Stomach (tissue), 9 donors: ENCODE measurements around the gene NAA35. TPM values are rescaled to one million over a fixed set of nuclear protein-coding genes. Genes with fewer than 3 reads are reported as not detected.
A peak's percentile ranks its signal among the peaks of the same experiment; 100 is the strongest.

Experiments
- DNase-seq, 2 donors: peaks; one replicate each; pipeline versions ENCODE4 v3.0.0 to v3.0.0-alpha.2; 2013 to 2019
- H3K27ac ChIP-seq, 5 donors: fragments of 200-600 bp in 4 of 5; sonication (generic) in 4 of 5; one replicate each; pipeline ENCODE4 v1.5.1; 2013 to 2019; ENCODE audit warnings: mild to moderate bottlenecking in 1 of 5, moderate library complexity in 1 of 5
- H3K27me3 ChIP-seq, 3 donors: fragments of 200-600 bp; sonication (generic); one replicate each; pipeline ENCODE4 v1.5.1; 2017 to 2019; ENCODE audit warnings: mixed run types in 1 of 3
- H3K36me3 ChIP-seq, 4 donors: fragments of 200-600 bp; sonication (generic); 1 replicate in 3 of 4; 2 replicates in 1 of 4; pipeline ENCODE4 v1.5.1; 2016 to 2019
- H3K4me1 ChIP-seq, 4 donors: fragments of 200-600 bp; sonication (generic); one replicate each; pipeline ENCODE4 v1.5.1; 2016 to 2019
- H3K4me3 ChIP-seq, 4 donors: fragments of 200-600 bp; sonication (generic) in 3 of 4; one replicate each; pipeline ENCODE4 v1.5.1; 2016 to 2019; ENCODE audit warnings: mild to moderate bottlenecking in 1 of 4
- H3K9me3 ChIP-seq, 4 donors: fragments of 200-600 bp; sonication (generic); one replicate each; pipeline ENCODE4 v1.5.1; 2016 to 2019
- EP300 ChIP-seq: sonication (generic); formaldehyde crosslinking; IDR thresholded peaks from one replicate; pipeline ENCODE4 v1.6.1; 2017; ENCODE audit warnings: antibody characterized with exemption
- POLR2A ChIP-seq, 4 donors: fragments of 450-650 bp; IDR thresholded peaks; one replicate each; pipeline ENCODE4 v1.6.1; 2016; ENCODE audit warnings: antibody characterized with exemption in 4 of 4, control low read depth in 2 of 4, mild to moderate bottlenecking in 1 of 4, moderate library complexity in 1 of 4
- POLR2AphosphoS5 ChIP-seq, 3 donors: sonication (generic); formaldehyde crosslinking; IDR thresholded peaks; one replicate each; pipeline ENCODE4 v1.6.1; 2016; ENCODE audit warnings: antibody characterized with exemption in 3 of 3
- WGBS, 5 donors: extraction: QIAGEN DNeasy Blood & Tissue Kit in 3 of 5; methylation state at CpG; one replicate each; pipeline versions ENCODE4 v1.1.5 to v1.1.7; 2013 to 2018; 5-methylcytosine and 5-hydroxymethylcytosine counted together
- intact Hi-C: fragments of 100-400 bp; cut with DNase I; formaldehyde crosslinking; loops from one replicate; pipeline ENCODE4 v1.15.1; 2023; ENCODE audit warnings: low total_unique reads
- polyA plus RNA-seq, 3 donors: library from polyadenylated mRNA; stranded (reverse); fragments of 200-250 nt; gene quantifications; one replicate each; pipeline ENCODE4 v1.2.3, GENCODE V29; 2013
- total RNA-seq, 5 donors: library from RNA; depleted of rRNA; stranded (reverse); fragments of >200 nt; gene quantifications; one replicate each; pipeline versions ENCODE4 v1.1.0 to v1.2.3, GENCODE V29; 2014 to 2016
- TF ChIP-seq, protein P1 (sequence below), 7 experiments: fragments of 450-650 bp in 4 of 7; fragments of 200-600 bp in 3 of 7; sonication (generic) in 3 of 7; IDR thresholded peaks; one replicate each; pipeline ENCODE4 v1.5.1; 2016 to 2019; ENCODE audit warnings: antibody characterized with exemption in 7 of 7, control low read depth in 2 of 7, mild to moderate bottlenecking in 1 of 7
- donor health status: healthy with polysubstance abuse.
- donor health status: Bipolar disorder and iron deficiency.
- donor health status: healthy.

NAA35 gene
- total and polyA plus RNA-seq, 8 donors = 6.0 to 67.0 (median 10.4) TPM

DNA sequence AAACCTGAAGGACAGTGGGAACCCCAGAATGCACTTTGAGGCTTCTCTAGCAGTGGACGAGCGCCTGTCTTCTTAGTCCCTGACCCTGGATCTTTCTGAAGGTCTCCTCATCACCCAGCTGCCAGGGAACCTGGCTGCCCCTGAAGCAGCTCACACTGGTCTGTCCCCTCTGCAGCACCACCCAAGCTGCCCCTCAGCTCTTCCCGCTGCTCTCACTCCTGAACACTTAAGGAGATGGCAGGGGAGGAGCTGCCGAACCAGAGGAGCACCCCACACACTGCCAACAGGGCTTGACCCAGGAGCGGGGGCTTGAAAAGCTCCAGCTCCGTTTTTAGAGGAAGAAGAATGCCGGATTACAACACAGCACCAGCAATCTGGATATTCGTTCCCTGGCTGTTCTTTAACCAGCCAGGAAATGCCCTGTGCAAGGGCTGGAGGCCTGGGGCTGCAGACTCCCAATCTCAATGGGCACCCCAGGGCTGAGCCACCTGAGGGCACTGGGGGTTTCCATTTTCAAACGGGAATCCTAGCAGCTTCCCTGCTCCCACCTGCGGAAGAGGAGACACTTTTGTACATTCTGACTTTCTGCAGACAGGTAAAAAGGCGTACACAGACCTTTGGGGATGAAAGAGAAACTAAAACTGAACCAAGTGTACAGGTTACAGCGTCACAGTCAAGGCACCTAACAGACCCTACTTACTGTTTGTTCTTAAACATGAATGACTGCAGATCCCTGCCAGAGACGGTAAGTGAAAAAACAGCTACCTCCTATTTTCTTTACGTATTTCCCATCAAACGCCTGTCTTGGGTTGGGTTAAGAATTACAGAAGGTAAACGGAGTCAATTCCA is 122.1 kb downstream of the NAA35 start:
- intact Hi-C loops = no loop called here
- Histone ChIP-seq H3K9me3 (no peaks in the 10 kb centered on the region), H3K4me1 (peaks cover 0 to 23% (median 10%) of the 10 kb centered on the region in 4 donors), H3K27ac (peak overlapping the region in 2 of 5 donors; percentile 41 to 46), H3K36me3 (peaks cover 0 to 15% (median 0%) of the 10 kb centered on the region in 4 donors), H3K4me3 (peak overlapping the region in 3 of 4 donors; percentile 23 to 31 (median 27)), H3K27me3 (no peaks in the 10 kb centered on the region)
- DNase-seq = peak in 1 of 2 donors; percentile 32
- TF ChIP-seq EP300 (no peak), POLR2A (IDR thresholded peaks at IDR 0.05) (no peak), POLR2AphosphoS5 (IDR thresholded peaks at IDR 0.05) (no peak)
- TF ChIP-seq, protein P1, sequence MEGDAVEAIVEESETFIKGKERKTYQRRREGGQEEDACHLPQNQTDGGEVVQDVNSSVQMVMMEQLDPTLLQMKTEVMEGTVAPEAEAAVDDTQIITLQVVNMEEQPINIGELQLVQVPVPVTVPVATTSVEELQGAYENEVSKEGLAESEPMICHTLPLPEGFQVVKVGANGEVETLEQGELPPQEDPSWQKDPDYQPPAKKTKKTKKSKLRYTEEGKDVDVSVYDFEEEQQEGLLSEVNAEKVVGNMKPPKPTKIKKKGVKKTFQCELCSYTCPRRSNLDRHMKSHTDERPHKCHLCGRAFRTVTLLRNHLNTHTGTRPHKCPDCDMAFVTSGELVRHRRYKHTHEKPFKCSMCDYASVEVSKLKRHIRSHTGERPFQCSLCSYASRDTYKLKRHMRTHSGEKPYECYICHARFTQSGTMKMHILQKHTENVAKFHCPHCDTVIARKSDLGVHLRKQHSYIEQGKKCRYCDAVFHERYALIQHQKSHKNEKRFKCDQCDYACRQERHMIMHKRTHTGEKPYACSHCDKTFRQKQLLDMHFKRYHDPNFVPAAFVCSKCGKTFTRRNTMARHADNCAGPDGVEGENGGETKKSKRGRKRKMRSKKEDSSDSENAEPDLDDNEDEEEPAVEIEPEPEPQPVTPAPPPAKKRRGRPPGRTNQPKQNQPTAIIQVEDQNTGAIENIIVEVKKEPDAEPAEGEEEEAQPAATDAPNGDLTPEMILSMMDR (IDR thresholded peaks at IDR 0.05) = no peak
- WGBS, 5 donors = 36 to 64% (median 53%) methylated on average over 16 of the region's 16 CpGs

- DNase-seq = no peak
- Histone ChIP-seq H3K4me1 (peaks cover 0 to 23% (median 10%) of the 10 kb centered on the region in 4 donors), H3K27ac (no peak overlapping the region)
These were observed 123.3 kb downstream of the NAA35 start for GRCh38 chr9:86064220-86064619.

DNA sequence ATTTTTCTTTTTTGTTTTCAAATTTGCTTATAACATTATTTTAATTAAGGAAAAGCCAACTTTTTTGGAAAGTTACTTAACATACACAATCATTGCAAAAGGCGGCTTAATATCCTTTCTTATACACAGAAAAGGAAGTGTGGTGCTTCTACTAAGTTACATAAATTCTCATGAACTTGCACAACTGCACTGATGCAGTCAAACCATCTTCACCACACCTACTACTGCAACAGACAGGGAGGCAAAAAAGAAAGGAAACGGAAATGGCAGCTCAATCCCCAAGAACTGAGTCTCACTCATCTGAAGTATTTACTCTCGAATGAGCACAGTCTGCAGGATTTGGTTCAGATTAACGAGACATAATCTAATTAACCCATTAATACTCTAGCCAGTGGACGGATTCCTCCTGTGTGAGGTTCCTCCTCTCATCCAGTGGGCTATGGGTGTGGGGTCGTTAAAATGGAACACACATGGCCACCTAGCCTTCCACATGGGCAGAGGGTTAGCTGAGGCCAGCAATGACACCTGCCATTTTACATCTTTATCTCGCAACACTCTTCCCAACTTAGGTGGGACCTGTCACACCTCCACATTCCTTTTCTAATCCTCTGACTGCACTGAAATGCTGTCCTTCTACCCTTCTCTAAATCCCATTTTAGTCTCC is 128.4 kb downstream of the NAA35 start:
- H3K9me3 ChIP-seq = no peaks in the 10 kb centered on the region
- intact Hi-C loops = no loop called here
- TF ChIP-seq POLR2A (IDR thresholded peaks at IDR 0.05) (no peak), EP300 (no peak), POLR2AphosphoS5 (IDR thresholded peaks at IDR 0.05) (no peak)
- TF ChIP-seq, protein P1 (IDR thresholded peaks at IDR 0.05) = no peak
- no peak for DNase-seq
- peaks cover 0 to 10% (median 1%) of the 10 kb centered on the region in 4 donors for H3K4me1 ChIP-seq
- WGBS, 5 donors = 64 to 81% (median 75%) methylated on average over 7 of the region's 7 CpGs
- peaks cover 0 to 21% (median 10%) of the 10 kb centered on the region in 4 donors for H3K36me3 ChIP-seq
- H3K27me3 ChIP-seq = no peaks in the 10 kb centered on the region
- H3K27ac ChIP-seq = no peak overlapping the region
- no peak overlapping the region for H3K4me3 ChIP-seq

More at GRCh38 chr9:86064220-86064619, 123.3 kb downstream of the NAA35 start:
- Histone ChIP-seq H3K9me3 (no peaks in the 10 kb centered on the region), H3K27me3 (no peaks in the 10 kb centered on the region), H3K4me3 (no peak overlapping the region), H3K36me3 (peaks cover 0 to 16% (median 0%) of the 10 kb centered on the region in 4 donors)
- TF ChIP-seq, protein P1 (IDR thresholded peaks at IDR 0.05) = no peak
- TF ChIP-seq POLR2AphosphoS5 (IDR thresholded peaks at IDR 0.05) = no peak
- TF ChIP-seq POLR2A (IDR thresholded peaks at IDR 0.05) = no peak
- no peak for TF ChIP-seq EP300
- intact Hi-C loops = no loop called here
- 54 to 73% (median 61%) methylated on average over 2 of the region's 2 CpGs for WGBS, 5 donors

Other genes starting within 250 kb of the NAA35 start
- 10 to 100 TPM in 4 of 5 donors, 1 to 10 TPM in 1; 5.2 to 46.1 (median 21.4) TPM for gene AGTPBP1, start 199.2 kb upstream of the NAA35 start, total RNA-seq
- 1 to 10 TPM; 2.9 to 7.2 (median 3.5) TPM for gene AGTPBP1, start 199.2 kb upstream of the NAA35 start, polyA plus RNA-seq
- 100 to 1,000 TPM in 3 of 5 donors, 10 to 100 TPM in 2; 33.3 to 160 (median 134) TPM for gene GOLM1, start 158.4 kb downstream of the NAA35 start, total RNA-seq
- 10 to 100 TPM; 16.0 to 34.1 (median 24.4) TPM for gene GOLM1, start 158.4 kb downstream of the NAA35 start, polyA plus RNA-seq